GM23338 (cell line): ENCODE measurements around the gene CENPP.

Experiments used
- CREB1 ChIP-seq: fragments of 250-450 bp; sonication (Bioruptor Pico); IDR thresholded peaks from 2 replicates; pipeline ENCODE4 v1.5.0; 2020; ENCODE audit warnings: low read depth, mild to moderate bottlenecking, moderate library complexity
- EZH2 ChIP-seq: fragments of 200-600 bp; sonication (generic); IDR thresholded peaks from one replicate; pipeline ENCODE4 v1.8.0; 2017; ENCODE audit warnings: antibody characterized with exemption, mild to moderate bottlenecking, low read depth; ENCODE audit not compliant: unreplicated experiment
- EZH2phosphoT487 ChIP-seq: fragments of 200-600 bp; sonication (generic); IDR thresholded peaks from one replicate; pipeline ENCODE4 v1.8.1; 2018; ENCODE audit warnings: antibody characterized with exemption; ENCODE audit not compliant: unreplicated experiment
- JUNB ChIP-seq: IDR thresholded peaks from one replicate; pipeline ENCODE4 v1.6.1; 2016; ENCODE audit warnings: antibody characterized with exemption; ENCODE audit not compliant: unreplicated experiment
- POLR2AphosphoS5 ChIP-seq: IDR thresholded peaks from 2 replicates; pipeline ENCODE4 v1.6.1; 2016; ENCODE audit warnings: antibody characterized with exemption, low read depth
- ZNF331 ChIP-seq: fragments of 250-450 bp; sonication (Bioruptor Pico); IDR thresholded peaks from 2 replicates; pipeline ENCODE4 v1.5.0; 2020; ENCODE audit warnings: low read depth, mild to moderate bottlenecking, moderate library complexity
- TF ChIP-seq, protein P1 (sequence below), 2 experiments: fragments of 200-600 bp in 1 of 2; sonication (generic) in 1 of 2; conservative IDR thresholded peaks; 2 replicates each; pipeline versions ENCODE4 v1.5.1 to v1.6.1; 2016 to 2017; ENCODE audit warnings: antibody characterized with exemption in 2 of 2, low read depth in 2 of 2, mild to moderate bottlenecking in 2 of 2, moderate library complexity in 1 of 2
- TF ChIP-seq, protein P2 (sequence below): IDR thresholded peaks from one replicate; pipeline ENCODE4 v1.6.1; 2018; ENCODE audit warnings: antibody characterized with exemption; ENCODE audit not compliant: unreplicated experiment

DNA sequence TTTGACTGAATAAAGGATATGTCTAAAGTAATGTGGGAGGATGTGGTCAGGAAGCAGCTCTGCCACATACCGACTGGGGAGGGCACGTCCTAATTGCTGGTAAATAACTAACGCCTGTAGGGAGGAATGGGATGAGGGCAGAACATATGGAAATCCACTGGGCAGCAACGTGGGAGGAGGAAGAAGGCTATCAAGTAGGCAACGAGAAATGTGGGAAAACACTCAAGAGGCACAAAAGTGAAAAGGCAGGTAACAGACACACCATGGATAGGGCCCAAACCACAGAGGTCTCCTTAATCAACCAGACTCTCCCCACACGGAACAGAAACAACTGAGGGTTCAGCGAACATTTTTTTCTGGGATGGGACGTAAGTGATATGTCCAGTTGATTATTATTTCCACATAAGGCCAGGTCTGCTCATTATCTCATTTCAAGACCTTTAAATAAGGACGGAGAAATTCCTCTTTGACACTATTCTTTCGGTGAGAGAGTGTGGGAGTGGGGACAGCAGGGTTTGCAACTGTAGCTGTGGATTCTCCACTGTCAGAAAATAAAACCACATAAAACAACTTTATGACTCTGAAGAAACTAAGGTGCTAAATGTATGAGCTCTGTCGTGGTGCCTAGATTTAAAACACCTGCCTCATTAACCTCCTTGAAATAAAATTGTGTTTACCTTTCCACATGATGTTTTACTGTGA lies 49.3 kb upstream of the CENPP start:
- TF ChIP-seq, protein P1, sequence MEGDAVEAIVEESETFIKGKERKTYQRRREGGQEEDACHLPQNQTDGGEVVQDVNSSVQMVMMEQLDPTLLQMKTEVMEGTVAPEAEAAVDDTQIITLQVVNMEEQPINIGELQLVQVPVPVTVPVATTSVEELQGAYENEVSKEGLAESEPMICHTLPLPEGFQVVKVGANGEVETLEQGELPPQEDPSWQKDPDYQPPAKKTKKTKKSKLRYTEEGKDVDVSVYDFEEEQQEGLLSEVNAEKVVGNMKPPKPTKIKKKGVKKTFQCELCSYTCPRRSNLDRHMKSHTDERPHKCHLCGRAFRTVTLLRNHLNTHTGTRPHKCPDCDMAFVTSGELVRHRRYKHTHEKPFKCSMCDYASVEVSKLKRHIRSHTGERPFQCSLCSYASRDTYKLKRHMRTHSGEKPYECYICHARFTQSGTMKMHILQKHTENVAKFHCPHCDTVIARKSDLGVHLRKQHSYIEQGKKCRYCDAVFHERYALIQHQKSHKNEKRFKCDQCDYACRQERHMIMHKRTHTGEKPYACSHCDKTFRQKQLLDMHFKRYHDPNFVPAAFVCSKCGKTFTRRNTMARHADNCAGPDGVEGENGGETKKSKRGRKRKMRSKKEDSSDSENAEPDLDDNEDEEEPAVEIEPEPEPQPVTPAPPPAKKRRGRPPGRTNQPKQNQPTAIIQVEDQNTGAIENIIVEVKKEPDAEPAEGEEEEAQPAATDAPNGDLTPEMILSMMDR (conservative IDR thresholded peaks at IDR 0.05; ENCODE audit: low read depth in 2 of 2) = no peak
- no peak for TF ChIP-seq EZH2
- TF ChIP-seq CREB1 (CRISPR knock-in tag) = no peak
- no peak for TF ChIP-seq EZH2phosphoT487
- no peak for TF ChIP-seq POLR2AphosphoS5
- TF ChIP-seq, protein P2, sequence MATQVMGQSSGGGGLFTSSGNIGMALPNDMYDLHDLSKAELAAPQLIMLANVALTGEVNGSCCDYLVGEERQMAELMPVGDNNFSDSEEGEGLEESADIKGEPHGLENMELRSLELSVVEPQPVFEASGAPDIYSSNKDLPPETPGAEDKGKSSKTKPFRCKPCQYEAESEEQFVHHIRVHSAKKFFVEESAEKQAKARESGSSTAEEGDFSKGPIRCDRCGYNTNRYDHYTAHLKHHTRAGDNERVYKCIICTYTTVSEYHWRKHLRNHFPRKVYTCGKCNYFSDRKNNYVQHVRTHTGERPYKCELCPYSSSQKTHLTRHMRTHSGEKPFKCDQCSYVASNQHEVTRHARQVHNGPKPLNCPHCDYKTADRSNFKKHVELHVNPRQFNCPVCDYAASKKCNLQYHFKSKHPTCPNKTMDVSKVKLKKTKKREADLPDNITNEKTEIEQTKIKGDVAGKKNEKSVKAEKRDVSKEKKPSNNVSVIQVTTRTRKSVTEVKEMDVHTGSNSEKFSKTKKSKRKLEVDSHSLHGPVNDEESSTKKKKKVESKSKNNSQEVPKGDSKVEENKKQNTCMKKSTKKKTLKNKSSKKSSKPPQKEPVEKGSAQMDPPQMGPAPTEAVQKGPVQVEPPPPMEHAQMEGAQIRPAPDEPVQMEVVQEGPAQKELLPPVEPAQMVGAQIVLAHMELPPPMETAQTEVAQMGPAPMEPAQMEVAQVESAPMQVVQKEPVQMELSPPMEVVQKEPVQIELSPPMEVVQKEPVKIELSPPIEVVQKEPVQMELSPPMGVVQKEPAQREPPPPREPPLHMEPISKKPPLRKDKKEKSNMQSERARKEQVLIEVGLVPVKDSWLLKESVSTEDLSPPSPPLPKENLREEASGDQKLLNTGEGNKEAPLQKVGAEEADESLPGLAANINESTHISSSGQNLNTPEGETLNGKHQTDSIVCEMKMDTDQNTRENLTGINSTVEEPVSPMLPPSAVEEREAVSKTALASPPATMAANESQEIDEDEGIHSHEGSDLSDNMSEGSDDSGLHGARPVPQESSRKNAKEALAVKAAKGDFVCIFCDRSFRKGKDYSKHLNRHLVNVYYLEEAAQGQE = no peak
- TF ChIP-seq JUNB = no peak
- no peak for TF ChIP-seq ZNF331
